22Rv1 (cell line): ENCODE data around the gene EHD2.

Experiments
- H3K27ac ChIP-seq: fragments of 450-650 bp; 2 replicates; pipeline ENCODE4 v1.5.1; 2017
- ZFX ChIP-seq: fragments of 450-650 bp; IDR thresholded peaks from 2 replicates; pipeline ENCODE4 v1.6.1; 2017; ENCODE audit warnings: antibody characterized with exemption, borderline replicate concordance
- TF ChIP-seq, protein P1 (sequence below): fragments of 450-650 bp; IDR thresholded peaks from 2 replicates; pipeline ENCODE4 v1.5.1; 2017; ENCODE audit warnings: mild to moderate bottlenecking

The EHD2 gene

DNA sequence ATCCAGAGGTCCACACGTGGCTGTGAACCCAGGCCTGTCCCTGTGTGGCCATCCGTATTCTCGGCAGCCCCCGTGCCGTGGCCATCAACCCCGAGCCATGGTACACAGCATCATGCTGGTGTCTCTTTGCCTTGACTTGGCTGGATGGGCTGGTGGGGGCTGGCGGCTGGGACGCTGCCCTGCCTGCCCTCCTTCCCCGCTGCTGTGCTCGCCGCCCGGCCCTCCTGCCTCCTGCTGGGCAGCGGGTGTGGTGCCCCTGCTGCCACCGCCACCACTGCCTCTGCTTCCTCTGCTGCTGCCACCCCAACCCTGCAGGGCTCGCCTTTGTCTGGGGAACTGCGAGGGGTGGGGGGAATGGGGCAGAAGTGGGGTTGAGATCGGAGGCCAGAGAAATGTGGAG lies 19.7 kb upstream of the EHD2 start:
- no peak overlapping the region for H3K27ac ChIP-seq
- no peak for TF ChIP-seq ZFX
- TF ChIP-seq, protein P1, sequence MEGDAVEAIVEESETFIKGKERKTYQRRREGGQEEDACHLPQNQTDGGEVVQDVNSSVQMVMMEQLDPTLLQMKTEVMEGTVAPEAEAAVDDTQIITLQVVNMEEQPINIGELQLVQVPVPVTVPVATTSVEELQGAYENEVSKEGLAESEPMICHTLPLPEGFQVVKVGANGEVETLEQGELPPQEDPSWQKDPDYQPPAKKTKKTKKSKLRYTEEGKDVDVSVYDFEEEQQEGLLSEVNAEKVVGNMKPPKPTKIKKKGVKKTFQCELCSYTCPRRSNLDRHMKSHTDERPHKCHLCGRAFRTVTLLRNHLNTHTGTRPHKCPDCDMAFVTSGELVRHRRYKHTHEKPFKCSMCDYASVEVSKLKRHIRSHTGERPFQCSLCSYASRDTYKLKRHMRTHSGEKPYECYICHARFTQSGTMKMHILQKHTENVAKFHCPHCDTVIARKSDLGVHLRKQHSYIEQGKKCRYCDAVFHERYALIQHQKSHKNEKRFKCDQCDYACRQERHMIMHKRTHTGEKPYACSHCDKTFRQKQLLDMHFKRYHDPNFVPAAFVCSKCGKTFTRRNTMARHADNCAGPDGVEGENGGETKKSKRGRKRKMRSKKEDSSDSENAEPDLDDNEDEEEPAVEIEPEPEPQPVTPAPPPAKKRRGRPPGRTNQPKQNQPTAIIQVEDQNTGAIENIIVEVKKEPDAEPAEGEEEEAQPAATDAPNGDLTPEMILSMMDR = 0 out of 2 replicates have a peak, but pooled peaks have one; percentile 8

GRCh38 chr19:47693903-47694302 lies 19.3 kb upstream of the EHD2 start:
- H3K27ac ChIP-seq = no peak overlapping the region
- TF ChIP-seq, protein P1 = no peak
- no peak for TF ChIP-seq ZFX

DNA sequence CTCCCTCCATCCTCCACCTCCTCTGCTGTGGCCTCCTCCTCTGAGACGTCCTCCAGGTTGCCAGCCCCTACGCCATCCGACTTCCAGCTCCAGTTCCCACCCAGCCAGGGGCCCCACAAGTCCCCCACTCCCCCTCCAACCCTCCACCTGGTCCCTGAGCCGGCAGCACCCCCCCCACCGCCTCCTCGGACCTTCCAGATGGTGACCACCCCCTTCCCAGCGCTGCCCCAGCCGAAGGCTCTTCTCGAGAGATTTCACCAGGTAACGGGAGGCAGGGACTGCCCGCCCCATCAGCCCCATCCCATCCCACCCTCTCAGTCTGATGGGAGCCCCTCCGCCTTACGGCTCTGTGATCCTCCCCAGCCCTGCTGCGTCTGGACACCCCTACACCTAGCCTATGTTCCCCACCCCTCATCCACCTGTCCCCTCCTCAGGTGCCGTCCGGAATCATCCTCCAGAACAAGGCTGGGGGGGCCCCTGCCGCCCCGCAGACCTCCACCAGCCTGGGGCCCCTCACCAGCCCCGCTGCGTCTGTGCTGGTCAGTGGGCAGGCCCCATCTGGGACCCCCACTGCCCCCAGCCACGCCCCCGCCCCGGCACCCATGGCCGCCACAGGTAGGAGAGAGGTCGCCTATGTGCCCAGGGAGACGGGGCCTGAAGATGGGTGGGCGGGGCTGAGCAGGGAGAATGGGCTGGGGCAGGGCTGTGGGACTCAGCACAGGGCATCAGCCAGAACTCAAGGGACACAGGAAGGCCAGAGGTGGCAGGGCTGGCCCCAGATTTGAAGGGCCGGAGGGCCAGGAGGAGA lies 18.6 kb upstream of the EHD2 start:
- TF ChIP-seq, protein P1 = no peak
- TF ChIP-seq ZFX = no peak

DNA sequence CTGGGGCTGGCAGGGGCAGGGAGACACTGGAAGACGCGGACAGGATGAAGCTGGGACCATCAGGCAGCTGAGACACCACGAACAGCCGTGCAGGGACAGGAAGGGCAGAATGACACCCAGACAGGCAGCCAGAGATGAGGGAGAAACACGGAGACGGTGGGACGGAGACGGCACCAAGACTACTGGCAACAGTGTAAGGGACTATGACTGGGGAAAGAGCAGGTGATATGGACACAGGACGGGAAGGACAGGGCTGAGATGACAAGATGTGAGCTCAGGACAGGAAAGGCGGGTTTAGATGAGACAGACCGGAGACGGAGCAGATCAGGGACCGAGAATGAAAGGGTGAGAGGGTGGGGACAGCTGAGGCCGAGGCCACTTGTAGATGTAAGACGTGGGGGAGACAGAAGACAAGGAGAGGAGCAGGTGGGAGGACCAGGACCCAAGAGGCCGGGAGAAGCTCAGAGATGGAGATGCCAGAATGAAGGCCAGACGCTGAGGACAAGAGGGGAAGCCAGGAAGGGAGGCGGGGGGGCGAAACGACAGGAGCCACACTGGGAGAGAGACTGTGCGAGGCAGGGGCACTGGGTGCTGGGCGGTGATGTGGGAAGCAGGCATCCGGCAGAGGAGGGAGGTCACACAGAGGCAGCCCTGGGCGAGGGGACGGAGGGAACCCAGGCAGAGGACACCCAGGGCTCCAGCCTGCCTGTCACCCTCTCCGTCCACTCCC lies 17.5 kb upstream of the EHD2 start:
- no peak overlapping the region for H3K27ac ChIP-seq
- TF ChIP-seq, protein P1 = no peak
- no peak for TF ChIP-seq ZFX

More for the DNA sequence above, 18.6 kb upstream of the EHD2 start:
- no peak overlapping the region for H3K27ac ChIP-seq

DNA sequence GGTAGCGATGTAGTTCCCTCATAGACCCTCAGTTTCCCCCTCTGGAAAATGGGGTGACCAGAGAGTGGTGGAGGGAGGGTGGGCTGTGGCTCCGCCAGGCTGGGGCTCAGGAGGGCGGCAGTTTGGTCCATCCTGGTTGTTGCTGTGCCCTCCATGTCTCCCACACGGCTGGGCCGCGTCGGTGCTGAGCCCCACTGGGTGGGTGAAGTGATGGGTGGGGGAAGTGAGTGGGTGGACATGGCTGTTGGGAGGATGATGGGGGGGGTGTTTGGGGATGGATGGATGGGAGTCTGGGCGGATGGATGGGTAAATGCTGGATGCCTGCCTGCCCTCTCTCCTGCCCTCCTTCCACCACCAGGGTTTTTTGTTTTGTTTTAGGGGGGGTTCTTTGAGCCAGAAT lies 16.6 kb upstream of the EHD2 start:
- no peak overlapping the region for H3K27ac ChIP-seq
- TF ChIP-seq, protein P1 = no peak
- TF ChIP-seq ZFX = no peak

DNA sequence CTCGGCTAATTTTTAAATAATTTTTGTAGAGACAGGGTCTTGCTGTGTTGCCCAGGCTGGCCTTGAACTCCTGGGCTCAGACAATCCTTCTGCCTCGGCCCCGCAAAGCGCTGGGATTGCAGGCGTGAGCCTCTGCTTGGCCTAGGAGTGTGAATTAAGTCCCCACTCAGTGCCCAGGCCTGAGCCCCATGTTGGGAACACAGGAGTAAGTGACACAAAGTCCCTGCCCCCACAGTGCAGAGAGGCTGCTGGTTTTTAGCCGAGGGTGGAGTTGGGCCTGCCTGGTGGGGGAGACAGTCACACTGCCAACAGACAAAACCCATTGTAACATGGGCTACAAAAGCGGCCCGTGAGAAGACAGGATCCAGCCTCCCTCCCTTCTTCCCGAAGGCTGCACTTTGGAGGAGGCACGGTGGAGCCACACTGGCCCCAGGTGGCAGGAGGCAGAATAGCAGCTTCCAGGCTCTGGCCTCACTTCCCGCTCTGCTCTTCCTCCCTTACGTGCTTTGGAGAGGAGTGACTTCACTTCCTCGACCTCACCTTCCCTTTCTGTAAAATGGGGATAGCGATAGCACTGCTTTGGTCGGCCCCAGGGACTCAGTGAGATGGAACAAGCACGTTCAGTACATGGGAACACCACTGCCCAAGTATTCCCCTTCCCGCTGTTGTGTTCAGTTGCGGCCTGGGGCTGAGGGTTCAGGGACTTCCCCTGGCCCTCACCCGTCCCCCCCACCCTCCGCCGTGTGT lies 15.2 kb upstream of the EHD2 start:
- H3K27ac ChIP-seq = peak overlapping the region; percentile 55
- no peak for TF ChIP-seq ZFX
- TF ChIP-seq, protein P1 = peak; percentile 95
